Activated gamma-delta T cell treated with Interleukin-2 at 50 U/mL for 16 hours (primary cell): ENCODE measurements around the gene ABCA5.

ENCODE experiments used
- DNase-seq: peaks from one replicate; pipeline ENCODE4 v3.0.0-alpha.2; 2020

Gene ABCA5, protein sequence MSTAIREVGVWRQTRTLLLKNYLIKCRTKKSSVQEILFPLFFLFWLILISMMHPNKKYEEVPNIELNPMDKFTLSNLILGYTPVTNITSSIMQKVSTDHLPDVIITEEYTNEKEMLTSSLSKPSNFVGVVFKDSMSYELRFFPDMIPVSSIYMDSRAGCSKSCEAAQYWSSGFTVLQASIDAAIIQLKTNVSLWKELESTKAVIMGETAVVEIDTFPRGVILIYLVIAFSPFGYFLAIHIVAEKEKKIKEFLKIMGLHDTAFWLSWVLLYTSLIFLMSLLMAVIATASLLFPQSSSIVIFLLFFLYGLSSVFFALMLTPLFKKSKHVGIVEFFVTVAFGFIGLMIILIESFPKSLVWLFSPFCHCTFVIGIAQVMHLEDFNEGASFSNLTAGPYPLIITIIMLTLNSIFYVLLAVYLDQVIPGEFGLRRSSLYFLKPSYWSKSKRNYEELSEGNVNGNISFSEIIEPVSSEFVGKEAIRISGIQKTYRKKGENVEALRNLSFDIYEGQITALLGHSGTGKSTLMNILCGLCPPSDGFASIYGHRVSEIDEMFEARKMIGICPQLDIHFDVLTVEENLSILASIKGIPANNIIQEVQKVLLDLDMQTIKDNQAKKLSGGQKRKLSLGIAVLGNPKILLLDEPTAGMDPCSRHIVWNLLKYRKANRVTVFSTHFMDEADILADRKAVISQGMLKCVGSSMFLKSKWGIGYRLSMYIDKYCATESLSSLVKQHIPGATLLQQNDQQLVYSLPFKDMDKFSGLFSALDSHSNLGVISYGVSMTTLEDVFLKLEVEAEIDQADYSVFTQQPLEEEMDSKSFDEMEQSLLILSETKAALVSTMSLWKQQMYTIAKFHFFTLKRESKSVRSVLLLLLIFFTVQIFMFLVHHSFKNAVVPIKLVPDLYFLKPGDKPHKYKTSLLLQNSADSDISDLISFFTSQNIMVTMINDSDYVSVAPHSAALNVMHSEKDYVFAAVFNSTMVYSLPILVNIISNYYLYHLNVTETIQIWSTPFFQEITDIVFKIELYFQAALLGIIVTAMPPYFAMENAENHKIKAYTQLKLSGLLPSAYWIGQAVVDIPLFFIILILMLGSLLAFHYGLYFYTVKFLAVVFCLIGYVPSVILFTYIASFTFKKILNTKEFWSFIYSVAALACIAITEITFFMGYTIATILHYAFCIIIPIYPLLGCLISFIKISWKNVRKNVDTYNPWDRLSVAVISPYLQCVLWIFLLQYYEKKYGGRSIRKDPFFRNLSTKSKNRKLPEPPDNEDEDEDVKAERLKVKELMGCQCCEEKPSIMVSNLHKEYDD (N-terminal part only)

DNA sequence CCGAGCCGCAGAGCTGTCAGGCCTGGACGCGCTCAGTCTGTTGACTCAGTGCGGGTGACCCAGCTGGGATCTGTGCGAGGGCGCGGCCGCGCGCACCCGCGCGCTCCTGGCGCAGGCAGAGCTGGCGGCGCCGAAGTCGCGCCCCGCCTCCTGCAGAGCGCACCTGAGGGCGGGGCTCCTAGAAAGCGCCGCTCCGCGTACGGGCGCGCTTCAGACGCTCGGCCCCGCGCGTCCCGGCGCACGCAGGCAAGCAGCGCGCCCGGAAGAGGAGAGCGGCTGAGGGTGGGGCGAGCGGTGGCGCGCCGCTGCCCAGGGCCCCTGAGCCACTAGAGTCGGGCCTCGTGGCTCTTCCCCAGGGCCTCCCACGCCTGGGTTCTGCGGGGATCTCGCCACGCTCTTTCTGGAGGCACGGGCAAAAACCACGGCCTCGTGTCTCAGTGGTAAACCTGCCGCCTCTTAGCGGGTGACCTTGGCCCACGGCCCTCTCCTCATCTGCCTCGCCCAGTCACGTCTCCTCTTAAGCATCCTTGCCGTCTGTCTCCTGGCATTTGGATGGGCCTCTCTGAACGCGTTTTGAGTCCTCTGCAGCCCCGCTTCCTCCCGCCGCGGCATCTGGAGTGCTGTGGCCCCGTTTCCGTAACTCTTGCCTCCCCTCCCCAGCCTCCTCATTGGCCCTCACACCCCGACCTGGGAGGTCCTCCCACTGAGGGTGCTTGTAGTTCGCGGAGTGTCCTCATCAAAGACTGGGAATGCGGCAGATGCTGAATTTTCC lies at the start of gene ABCA5:
ABCA5 (minus strand) TSS at position 74 of the 772 bp plus-strand sequence. CDS start 12,718 bp downstream, outside the sequence.
- DNase-seq: peak; percentile 84

DNA sequence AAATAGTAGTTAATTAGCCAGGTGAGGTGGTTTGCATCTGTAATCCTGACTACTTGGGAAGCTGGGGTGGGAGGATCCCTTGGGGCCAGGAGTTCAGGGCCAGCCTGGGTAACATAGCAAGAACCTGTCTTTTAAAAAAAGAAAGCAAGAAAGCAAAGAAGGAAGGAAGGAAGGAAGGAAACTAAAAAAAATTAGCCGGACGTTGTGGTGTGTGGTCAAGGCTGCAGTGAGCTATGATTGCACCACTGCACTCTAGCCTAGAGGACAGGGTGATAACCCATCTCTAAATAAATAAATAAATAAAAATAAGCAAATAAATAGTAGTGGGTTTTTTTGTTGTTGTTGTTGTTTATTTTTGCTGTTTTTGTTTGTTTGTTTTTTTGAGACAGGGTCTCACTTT lies 48.3 kb upstream of the ABCA5 start:
- DNase-seq: no peak

DNA sequence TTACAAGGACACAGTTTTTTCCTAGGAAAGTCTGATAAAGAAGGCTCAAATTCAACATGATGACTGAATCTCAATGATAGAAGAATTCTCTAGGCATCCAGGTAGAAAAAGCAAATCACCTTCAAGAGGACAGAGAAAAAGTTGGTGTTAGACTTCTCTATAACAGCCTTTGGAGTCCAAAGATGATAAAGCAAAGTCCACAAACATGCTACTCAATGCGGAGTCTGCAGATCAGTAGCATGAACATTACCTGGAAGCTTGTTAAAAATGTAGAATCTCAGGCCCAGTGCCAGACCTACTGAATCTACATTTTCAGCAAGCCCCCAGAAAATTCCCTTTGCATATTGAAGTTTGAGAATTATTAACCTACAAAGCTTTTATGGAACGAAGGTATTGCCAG lies 46.1 kb upstream of the ABCA5 start:
- DNase-seq: no peak

DNA sequence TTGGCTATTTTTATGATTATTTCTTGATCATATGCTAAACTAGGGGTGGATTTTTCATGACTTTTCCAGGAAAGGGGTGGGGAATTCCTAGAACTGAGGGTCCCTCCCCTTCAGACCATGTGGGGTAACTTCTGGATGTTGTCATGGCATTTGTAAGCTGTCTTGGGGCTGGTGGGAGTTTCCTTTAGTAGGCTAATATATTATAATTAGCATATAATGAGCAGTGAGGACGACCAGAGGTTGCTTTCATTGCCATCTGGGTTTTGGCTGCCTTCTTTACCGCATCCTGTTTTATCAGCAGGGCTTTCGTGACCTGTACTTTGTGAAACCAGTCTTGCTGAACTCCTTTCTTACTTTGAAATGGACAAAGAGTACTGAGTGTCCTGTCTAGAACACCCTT lies 40.4 kb upstream of the ABCA5 start:
- no peak for DNase-seq

DNA sequence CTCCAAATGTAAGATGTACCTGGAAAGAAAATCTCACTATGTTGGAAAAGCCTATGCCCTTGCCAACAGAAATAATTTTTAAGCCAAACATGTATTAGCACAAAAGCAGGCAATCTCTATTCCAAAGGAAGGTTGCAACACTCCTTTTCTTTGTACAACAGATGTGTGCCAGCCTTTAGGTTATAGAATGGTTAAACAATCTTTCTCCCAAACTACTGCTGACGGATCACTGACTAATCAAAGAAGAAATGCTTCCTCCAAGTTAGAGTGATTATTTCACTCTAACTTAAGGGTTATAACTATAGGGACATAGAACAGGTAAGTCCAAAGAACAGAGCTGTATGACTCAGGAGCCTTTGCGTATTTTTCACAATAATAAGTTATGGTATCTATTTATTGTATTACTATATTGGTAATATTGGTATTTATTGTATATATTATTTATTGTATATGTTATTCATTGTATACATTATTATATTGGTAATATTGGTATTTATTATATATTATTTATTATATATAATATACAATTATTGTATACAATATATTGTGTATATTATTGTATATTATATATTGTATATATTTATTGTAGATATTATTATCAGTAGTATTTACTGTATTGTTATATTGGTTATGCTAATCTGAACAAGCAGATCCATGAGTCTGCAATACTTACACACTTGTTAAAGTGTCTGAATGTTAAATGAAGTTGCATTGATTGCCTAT lies 36.7 kb upstream of the ABCA5 start:
- DNase-seq: no peak

DNA sequence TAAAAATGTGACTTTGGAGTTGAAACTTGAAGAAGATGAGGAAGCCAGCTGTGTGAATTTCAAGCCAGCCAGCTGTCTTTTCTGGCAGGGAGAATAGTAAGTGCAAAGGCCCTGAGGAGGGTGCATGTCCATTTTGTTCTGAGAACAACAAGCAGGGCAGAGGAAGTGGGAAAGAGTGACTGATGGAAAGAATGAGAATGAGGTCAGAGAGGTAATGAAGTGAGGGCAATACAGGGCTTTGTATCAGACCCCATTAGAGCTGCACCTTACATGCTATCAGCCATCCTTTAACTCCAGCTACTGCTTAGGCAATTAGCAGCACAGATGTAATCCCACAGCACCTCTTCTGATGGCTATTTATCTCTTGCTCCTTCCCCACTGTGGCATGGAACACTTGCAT lies 34.2 kb upstream of the ABCA5 start:
- no peak for DNase-seq

DNA sequence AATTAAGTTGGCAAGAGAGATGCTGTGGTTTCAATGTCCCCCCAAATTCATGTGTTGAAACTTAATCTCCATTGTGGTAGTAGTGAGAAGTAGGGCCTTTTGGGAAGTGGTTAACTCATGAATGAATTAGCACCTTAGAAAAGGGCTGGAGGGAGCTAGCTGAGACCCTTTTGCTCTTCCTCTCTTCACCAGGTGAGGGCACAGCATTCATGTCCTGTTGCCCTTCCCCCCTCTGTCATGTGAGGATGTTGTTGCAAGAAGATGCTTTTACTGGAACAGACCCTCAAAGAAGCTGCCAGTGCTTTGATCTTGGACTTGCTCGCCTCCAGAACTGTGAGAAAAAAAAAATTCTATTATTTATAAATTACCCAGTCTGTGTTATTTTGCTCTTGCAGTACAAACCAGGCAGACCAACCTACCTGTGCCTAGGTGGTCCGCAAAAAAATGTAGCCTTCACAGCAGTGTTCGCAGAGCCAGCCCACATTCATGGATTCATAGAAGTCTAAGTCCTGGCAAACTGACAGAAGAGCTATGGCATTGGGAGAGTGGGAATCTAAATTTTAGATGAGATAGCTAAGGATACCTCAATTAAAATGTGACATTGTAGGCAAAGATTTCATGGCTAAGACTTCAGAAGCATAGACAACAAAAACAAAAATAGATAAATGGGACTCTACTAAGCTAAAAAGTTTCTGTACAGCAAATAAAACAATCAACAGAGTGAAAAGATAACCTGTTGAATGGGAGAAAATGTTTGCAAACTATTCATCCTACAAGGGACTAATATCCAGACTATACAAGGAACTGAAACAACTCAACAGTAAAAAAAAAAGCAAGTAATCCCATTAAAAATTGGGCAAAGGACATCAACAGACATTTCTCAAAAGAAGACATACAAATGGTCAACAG lies 32.0 kb upstream of the ABCA5 start:
- peak; percentile 7 for DNase-seq

DNA sequence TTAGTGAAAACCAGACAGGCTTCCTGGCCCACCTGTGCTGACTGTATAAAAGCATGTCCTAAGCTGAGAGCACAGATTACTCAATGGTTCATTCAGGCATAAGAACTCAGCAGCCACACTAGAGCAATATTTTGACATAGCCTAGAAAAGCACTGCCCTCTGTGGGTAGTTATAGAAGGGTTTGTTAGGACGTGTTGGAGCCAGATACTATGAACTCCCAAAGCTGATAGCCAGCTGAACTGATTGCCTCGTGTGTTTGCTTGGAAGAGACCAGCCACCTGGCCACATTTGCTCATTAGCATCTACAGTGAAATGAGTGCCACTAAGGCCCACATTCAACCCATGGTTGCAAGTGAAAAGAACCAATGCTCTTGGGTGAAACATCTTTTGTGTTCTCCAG lies 30.8 kb upstream of the ABCA5 start:
- DNase-seq: no peak

DNA sequence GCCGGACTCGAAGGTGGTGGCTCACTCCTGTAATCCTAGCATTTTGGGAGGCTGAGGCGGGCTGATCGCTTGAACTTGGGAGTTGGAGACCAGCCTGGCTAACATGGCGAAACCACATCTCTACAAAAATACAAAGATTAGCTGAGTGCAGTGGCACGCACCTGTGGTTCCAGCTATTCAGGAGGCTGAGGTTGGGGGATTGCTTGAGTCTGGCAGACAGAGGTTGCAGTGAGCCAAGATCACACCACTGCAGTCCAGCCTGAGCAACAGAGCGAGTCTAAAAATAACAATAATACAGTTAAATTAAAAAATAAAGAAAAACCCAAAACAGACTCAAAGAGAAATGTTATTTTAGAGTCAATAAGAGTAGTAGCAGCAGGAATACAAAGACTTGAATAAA lies 29.7 kb upstream of the ABCA5 start:
- DNase-seq: no peak

DNA sequence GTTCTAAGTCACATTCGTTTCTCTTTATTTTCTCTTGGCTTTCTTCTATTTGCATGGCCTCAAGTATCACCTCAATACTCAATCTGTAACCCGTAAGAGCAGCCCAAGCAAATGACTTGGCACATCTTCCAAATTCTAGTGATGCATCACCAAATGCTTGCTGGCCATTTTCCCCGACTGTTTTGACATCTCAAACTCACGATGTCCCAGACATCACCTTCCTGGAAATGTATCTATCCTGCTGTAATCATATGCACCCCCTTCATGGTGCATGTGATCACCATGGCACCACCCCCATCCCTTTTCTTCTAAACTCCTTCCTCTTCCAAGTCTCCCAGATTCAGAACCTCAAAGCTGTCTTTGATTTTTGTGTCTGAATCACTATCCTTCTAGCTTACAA lies 24.0 kb upstream of the ABCA5 start:
- DNase-seq: no peak

DNA sequence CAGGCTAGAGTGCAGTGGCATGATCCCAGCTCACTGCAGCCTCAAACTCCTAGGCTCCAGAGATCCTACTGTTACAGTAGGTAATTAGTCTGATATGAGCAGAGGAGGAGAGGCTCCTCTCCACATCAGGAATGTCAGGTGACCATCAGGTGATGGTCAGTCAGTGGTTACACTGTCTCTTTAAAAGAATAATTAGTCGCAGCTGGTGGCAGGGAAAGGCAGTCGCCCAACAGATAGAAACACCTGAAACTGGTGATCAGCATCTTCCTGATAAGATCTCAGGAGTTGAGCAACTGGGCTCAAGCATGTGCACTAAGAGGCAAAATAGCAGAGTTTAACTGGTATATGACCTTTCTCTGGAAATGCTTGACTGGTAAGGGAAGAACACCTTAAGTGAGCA lies 21.5 kb upstream of the ABCA5 start:
- no peak for DNase-seq

DNA sequence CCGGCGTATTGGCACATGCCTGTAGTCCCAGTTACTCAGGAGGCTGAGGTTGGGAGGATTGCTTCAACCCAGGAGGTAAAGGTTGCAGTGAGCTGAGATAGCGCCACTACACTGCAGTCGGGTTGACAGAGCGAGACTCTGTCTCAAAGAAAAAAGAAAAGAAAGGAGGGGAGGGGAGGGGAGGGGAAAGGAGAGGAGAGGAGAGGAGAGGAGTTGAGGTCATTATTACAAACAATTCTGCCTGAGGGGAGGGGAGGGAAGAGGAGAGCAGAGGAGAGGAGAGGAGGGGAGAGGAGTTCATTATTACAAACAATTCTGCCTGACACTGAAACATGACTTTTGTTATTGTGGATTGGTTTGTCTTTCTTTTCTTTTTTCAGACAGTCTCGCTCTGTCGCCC lies 19.8 kb upstream of the ABCA5 start:
- no peak for DNase-seq

DNA sequence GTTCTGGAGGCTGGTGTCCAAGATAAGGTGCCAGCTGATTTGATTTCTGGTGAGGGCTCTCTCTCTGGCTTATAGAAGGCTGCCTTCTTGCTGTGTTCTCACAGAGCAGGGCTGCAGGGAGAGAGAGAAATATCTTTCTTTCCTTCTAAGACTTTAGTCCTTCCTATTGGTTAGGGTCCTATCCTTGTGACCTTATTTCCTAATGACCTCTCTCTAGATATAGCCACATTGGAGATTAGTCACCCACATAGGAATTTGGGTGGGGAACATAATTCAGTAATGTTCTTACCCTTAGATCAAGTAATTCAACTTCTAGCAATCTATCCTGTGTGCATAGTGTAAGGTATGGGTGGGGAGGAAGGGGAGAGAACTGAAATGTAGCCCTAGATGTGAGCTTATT lies 18.0 kb upstream of the ABCA5 start:
- DNase-seq: no peak

DNA sequence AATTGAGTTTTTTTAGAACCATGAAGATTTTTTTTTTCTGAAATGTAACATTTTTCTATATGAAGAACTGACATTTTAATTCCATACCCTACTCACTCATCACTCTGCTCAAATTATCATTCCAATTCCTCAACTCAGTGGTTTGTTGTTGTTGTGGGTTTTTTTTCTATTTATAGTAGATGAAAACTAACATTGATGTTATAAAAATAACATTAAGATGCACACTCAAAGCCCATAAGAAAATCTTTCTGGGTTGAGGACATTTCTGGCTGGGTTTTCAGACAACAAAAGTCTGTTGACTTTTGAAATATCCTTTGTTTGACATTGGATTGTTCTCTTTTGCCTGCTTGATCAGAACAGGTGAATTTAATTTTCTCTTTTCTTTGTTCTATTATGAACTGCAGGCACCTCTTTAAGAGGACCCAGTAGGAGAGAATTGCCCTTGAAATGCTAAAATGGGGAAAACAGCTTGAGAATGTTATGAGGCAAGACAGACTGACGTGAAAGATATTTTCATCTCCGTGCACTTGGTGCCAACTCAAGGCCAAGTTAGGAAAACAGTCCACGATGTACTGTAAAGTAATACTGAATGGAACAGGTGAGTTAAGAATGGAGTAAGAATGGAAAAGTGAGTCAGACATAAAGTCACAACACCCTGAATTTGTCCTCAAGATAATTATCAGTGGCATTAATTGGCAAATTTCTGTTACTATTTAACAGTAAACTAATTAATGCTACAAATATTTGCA lies 16.1 kb upstream of the ABCA5 start:
- no peak for DNase-seq

DNA sequence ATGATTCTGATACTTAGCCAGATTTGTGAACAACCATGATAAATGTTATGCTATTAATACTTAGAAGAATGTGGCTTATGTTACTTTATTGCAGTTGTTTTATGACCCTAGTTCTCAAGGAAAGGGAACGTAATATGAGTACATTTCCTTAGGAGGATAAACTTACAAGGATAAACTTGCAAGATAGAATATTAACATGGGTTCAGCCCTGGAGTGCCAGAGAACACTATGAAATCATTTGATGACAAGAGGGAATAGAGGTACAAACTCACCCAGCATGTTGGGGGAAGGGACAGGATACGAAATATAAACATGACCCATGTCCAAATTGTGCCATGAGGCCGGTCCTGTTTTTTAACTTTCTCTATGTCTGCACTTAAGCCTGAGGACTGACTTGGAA lies 13.0 kb upstream of the ABCA5 start:
- DNase-seq: no peak

DNA sequence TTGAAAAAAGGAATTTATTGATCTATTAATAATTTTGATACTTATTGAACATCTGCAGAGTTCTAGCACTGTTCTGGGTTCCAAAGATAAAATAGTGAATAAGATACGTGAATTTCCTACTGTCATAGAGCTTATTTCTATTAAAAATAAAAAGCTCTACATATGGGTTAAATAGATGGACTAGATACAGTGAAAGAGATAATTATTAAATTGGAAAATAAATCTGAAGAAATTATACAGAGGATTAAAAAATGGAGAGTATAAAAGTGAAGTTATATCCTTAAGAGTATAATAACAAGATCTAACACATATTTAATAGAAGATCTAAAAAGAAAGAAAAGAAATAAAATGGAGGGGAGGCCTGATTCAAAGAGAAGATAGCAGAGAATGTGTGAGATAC lies 10.1 kb upstream of the ABCA5 start:
- DNase-seq: no peak

DNA sequence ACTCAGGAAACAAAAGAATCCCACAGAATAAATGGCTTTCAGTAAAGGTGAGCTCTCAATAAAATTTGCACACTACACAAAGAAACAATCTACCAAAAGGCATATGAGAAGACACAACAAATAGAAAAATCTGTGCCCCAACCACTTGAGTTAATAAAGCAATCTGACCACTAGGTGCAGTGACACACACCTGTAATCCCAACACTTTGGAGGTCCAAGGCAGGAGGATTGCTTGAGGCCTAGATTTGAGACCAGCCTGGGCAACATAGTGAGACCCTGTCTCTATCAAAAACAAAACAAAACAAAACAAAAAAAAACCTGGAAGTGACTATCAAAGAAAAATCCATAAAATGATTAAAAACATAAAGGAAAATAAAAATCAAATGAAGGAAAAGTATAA lies 9.6 kb upstream of the ABCA5 start:
- DNase-seq: no peak

DNA sequence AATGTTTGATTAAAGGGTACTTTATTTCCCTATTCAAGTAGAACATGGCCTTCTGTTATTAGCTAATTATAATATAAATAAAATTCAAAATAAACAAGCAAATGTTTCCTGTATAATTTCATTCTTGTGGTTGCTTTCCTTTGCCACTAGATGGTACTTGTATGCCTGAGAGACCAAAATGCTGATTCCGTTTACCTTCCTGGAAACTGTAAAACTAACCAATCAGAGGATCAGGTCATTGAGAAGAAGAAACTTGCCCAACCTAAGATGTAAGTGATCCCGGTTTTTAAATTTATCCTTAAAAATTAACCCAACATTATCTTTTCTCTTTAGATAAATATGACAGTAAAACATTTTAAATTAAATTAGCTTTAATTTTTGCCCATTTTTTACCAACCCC lies 8.1 kb upstream of the ABCA5 start:
- no peak for DNase-seq

DNA sequence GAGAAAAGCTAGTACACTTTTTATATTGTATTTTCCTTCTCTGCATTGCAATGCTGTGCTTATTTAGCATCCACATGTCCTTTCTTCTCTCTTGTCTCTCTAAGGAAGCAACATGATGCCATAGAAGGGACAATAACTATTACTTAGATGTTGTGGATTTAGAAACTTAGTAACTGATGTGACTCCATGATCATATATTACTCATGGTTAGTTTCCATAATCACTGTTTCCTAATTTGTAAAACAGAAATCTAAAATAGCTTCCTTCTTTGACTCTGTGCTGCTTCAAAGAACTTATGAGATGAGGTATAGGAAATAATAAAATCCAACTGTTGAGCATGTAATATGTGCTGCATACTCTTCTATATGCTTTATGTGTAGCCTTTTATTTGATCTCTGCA lies 6.6 kb upstream of the ABCA5 start:
- no peak for DNase-seq

DNA sequence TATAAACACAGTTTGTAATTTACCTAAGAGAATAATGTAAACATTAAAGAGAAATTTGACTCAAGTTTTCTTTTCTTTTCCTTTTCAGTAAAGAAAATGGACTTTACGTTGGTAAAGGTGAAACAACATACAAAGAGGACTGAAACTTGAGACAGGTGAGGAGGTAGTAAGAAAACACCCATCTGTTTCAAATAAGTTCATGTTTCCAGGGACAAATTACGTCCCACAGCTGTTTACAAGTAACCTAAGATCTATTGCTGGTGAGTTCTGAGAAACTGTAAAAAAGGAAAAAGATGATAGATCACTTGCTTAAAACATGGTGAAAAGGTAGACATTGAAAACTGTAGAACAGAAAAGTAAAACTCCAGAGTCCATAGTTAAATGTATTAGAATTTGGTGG lies 4.8 kb upstream of the ABCA5 start:
- no peak for DNase-seq
